Metanephros (tissue), 2 donors: ENCODE measurements around the gene STRADB. TPM values are rescaled to one million over a fixed set of nuclear protein-coding genes. Genes with fewer than 3 reads are reported as not detected.

Experiments
- small RNA-seq: library from RNA; depleted of rRNA; stranded (forward); fragments of <200 nt; gene quantifications from one replicate; pipeline ENCODE3, GENCODE V24; 2014; ENCODE audit warnings: low replicate concordance
- total RNA-seq: library from RNA; depleted of rRNA; stranded (reverse); fragments of >200 nt; gene quantifications from one replicate; pipeline ENCODE4 v1.2.3, GENCODE V29; 2014

Gene STRADB
- total RNA-seq: 69.2 TPM

DNA sequence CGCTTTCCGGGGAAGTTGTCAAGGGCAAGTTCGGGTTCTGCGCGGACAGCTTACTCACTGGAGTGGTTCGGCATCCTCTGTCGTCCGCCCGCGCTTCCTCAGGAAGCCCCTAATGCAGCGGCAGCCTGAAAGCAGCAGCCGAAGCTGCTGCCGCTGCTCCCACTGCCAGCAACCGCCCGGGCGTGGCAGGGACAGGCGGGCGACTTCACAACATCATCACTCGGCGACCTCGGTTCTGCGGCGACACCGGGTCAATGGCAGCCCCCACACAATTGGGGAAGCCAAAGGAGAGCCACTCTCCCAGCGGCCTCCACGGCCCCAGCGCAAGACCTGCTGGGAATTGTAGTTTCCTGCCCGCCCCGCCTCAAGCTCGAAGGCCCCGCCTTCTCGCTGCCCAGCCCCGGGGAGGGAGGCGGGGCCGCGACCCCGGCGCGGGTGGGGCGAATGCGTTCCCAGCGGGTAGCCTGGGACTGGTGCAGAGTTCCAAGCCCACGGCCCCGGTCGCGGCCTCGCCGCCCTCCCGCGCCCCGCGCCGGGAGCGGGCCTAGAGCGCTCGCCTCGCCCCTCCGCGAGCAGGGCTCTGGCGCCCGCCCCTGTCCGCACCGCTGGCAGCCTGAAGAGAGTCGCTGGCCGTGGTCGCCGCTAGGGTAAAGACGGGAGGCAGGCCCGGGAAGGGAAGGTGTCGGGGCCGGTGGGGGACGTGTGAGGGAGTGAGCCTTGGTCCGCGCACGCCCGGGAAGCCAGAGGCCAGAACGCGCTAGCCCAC lies at the start of gene STRADB, which contains the start of gene TRAK2:
TSS of gene STRADB (plus strand) at position 449 of the 766 bp plus-strand sequence. CDS start 3,101 bp downstream, outside the sequence.
TSS of gene TRAK2 (minus strand) at position 167 of the 766 bp plus-strand sequence. CDS start 30,951 bp downstream, outside the sequence.

Small RNAs within 50 kb of the gene (small RNA-seq; reads per million reads assigned to genes)
- gene RF00019: not detected

Other genes with a start within 250 kb of the STRADB start
- gene CASP8, start 191.2 kb upstream of the STRADB start, total RNA-seq: 14.5 TPM
- 3.5 TPM for gene FLACC1, start 94.4 kb upstream of the STRADB start, total RNA-seq
- 38.2 TPM for gene TRAK2, start 282 bp upstream of the STRADB start, total RNA-seq
- 21.7 TPM for gene TMEM237, start 191.8 kb downstream of the STRADB start, total RNA-seq
- gene MPP4, start 246.9 kb downstream of the STRADB start, total RNA-seq: 0.23 TPM